Breast epithelium (tissue), 3 donors: ENCODE data around the gene PMEPA1.

Source experiments
- POLR2AphosphoS5 ChIP-seq, 3 donors: sonication (generic); formaldehyde crosslinking; IDR thresholded peaks; one replicate each; pipeline ENCODE4 v1.6.1; 2017; ENCODE audit warnings: antibody characterized with exemption in 3 of 3
- TF ChIP-seq, protein P1 (sequence below), 3 donors: fragments of 450-650 bp; IDR thresholded peaks; one replicate each; pipeline ENCODE4 v1.5.1; 2016 to 2017; ENCODE audit warnings: antibody characterized with exemption in 3 of 3, mild to moderate bottlenecking in 3 of 3, moderate library complexity in 3 of 3

DNA sequence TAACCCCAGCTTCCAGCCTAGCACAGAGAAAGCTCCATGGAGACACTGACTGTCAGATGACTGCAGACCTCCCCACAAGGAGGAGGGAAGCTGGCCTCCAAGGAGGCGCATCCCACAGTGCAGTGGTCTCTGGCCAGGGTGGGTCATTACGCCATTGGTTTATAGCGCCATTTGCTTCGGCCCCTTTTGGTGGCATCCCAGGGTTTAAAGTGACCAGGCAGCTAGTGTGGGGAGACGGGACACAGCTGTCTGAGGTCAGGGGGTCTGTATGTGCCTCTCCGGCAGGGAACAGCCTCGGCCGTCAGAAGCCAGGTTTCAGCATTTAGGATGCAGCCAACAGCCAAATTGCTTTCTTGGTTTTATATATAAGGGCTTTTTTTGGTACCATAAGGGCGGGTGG lies 15.8 kb upstream of the PMEPA1 start:
- no peak for TF ChIP-seq POLR2AphosphoS5 (IDR thresholded peaks at IDR 0.05)
- TF ChIP-seq, protein P1, sequence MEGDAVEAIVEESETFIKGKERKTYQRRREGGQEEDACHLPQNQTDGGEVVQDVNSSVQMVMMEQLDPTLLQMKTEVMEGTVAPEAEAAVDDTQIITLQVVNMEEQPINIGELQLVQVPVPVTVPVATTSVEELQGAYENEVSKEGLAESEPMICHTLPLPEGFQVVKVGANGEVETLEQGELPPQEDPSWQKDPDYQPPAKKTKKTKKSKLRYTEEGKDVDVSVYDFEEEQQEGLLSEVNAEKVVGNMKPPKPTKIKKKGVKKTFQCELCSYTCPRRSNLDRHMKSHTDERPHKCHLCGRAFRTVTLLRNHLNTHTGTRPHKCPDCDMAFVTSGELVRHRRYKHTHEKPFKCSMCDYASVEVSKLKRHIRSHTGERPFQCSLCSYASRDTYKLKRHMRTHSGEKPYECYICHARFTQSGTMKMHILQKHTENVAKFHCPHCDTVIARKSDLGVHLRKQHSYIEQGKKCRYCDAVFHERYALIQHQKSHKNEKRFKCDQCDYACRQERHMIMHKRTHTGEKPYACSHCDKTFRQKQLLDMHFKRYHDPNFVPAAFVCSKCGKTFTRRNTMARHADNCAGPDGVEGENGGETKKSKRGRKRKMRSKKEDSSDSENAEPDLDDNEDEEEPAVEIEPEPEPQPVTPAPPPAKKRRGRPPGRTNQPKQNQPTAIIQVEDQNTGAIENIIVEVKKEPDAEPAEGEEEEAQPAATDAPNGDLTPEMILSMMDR (IDR thresholded peaks at IDR 0.05) = no peak
